ENCODE data around the gene NADK. TPM values are rescaled to one million over a fixed set of nuclear protein-coding genes. Genes with fewer than 3 reads are reported as not detected.
"Not testable (repeated sequence)": the region's sequence is repeated elsewhere in the genome, so short reads cannot be mapped to it uniquely, and the experiment has no call there.

The NADK gene
- total and polyA plus RNA-seq, 5 donors = 25.5 to 42.8 (median 34.2) TPM

- ATAC-seq; H3K4me1 ChIP-seq (ENCODE audit: control insufficient read depth, insufficient read depth, low read length); H3K27ac ChIP-seq (ENCODE audit: low read length); H3K4me3 ChIP-seq (ENCODE audit: low read length); intact Hi-C loops (cut with DNase I); H3K9me3 ChIP-seq (ENCODE audit: control insufficient read depth, low read length); H3K27me3 ChIP-seq (ENCODE audit: control insufficient read depth, insufficient read depth): not testable (repeated sequence)
- peak in 1 of 3 donors; percentile 22 for DNase-seq
- 92% methylated on average over 17 of the region's 17 CpGs for WGBS
Observed at GRCh38 chr1:1726088-1726487, 52.2 kb downstream of the NADK start.

- peak; percentile 98 for ATAC-seq
- intact Hi-C loops (cut with DNase I) = not testable (repeated sequence)
- WGBS = under 1% methylated on average over 59 of the region's 78 CpGs
Observed at GRCh38 chr1:1724035-1724864, 54.0 kb downstream of the NADK start, which contains the start of gene CDK11A. TSS of gene CDK11A (minus strand) at chr1:1724357. CDS start at chr1:1722818, 1,539 bp downstream.

GRCh38 chr1:1721201-1721600 is 57.1 kb downstream of the NADK start:
- ATAC-seq (no peak), DNase-seq (no peak)
- intact Hi-C loops (cut with DNase I) = no loop called here

More at GRCh38 chr1:1724035-1724864, 54.0 kb downstream of the NADK start, which contains the start of gene CDK11A:
- H3K4me1 ChIP-seq (ENCODE audit: control insufficient read depth, insufficient read depth, low read length); H3K27me3 ChIP-seq (ENCODE audit: control insufficient read depth, insufficient read depth); H3K9me3 ChIP-seq (ENCODE audit: control insufficient read depth, low read length): not testable (repeated sequence)
- Histone ChIP-seq H3K27ac (ENCODE audit: low read length) (peak within 1 kb of the TSS; percentile 75), H3K4me3 (ENCODE audit: low read length) (peak within 1 kb of the TSS; percentile 58)
- peak; percentile 98 to 99 (median 99) for DNase-seq

GRCh38 chr1:1715109-1715883 is 63.0 kb downstream of the NADK start:
- H3K9me3 ChIP-seq (ENCODE audit: control insufficient read depth, low read length); H3K4me3 ChIP-seq (ENCODE audit: low read length); intact Hi-C loops (cut with DNase I); H3K4me1 ChIP-seq (ENCODE audit: control insufficient read depth, insufficient read depth, low read length); H3K27me3 ChIP-seq (ENCODE audit: control insufficient read depth, insufficient read depth); DNase-seq; H3K27ac ChIP-seq (ENCODE audit: low read length): not testable (repeated sequence)
- ATAC-seq = peak in 1 of 2 donors; percentile 16
- 87% methylated on average over 14 of the region's 18 CpGs for WGBS

More at GRCh38 chr1:1721201-1721600, 57.1 kb downstream of the NADK start:
- 81% methylated on average over 7 of the region's 7 CpGs for WGBS
- H3K4me3 ChIP-seq (ENCODE audit: low read length) = no peak overlapping the region
- H3K4me1 ChIP-seq (ENCODE audit: control insufficient read depth, insufficient read depth, low read length) = no peaks in the 10 kb centered on the region
- no peaks in the 10 kb centered on the region for H3K27me3 ChIP-seq (ENCODE audit: control insufficient read depth, insufficient read depth)
- H3K27ac ChIP-seq (ENCODE audit: low read length) = no peak overlapping the region
- no peaks in the 10 kb centered on the region for H3K9me3 ChIP-seq (ENCODE audit: control insufficient read depth, low read length)

GRCh38 chr1:1707897-1708296 is 70.4 kb downstream of the NADK start:
- ATAC-seq = peak in 1 of 2 donors; percentile 11
- peak in 1 of 3 donors; percentile 23 for DNase-seq
- 95% methylated on average over 14 of the region's 20 CpGs for WGBS
- H3K4me3 ChIP-seq (ENCODE audit: low read length); H3K9me3 ChIP-seq (ENCODE audit: control insufficient read depth, low read length); H3K27ac ChIP-seq (ENCODE audit: low read length); intact Hi-C loops (cut with DNase I); H3K4me1 ChIP-seq (ENCODE audit: control insufficient read depth, insufficient read depth, low read length); H3K27me3 ChIP-seq (ENCODE audit: control insufficient read depth, insufficient read depth): not testable (repeated sequence)

- H3K27ac ChIP-seq (ENCODE audit: low read length); H3K4me3 ChIP-seq (ENCODE audit: low read length); intact Hi-C loops (cut with DNase I); H3K4me1 ChIP-seq (ENCODE audit: control insufficient read depth, insufficient read depth, low read length); H3K27me3 ChIP-seq (ENCODE audit: control insufficient read depth, insufficient read depth); ATAC-seq; H3K9me3 ChIP-seq (ENCODE audit: control insufficient read depth, low read length): not testable (repeated sequence)
- WGBS = 96% methylated on average over 13 of the region's 23 CpGs
- peak in 1 of 3 donors; percentile 34 for DNase-seq
Observed at GRCh38 chr1:1707241-1707640, 71.0 kb downstream of the NADK start.

- intact Hi-C loops (cut with DNase I); H3K27me3 ChIP-seq (ENCODE audit: control insufficient read depth, insufficient read depth); ATAC-seq; H3K9me3 ChIP-seq (ENCODE audit: control insufficient read depth, low read length); H3K27ac ChIP-seq (ENCODE audit: low read length); H3K4me1 ChIP-seq (ENCODE audit: control insufficient read depth, insufficient read depth, low read length); H3K4me3 ChIP-seq (ENCODE audit: low read length): not testable (repeated sequence)
- DNase-seq = peak in 1 of 3 donors; percentile 4
- 96% methylated on average over 5 of the region's 10 CpGs for WGBS
Observed at GRCh38 chr1:1705623-1706022, 72.6 kb downstream of the NADK start.

GRCh38 chr1:1704284-1704957 is 73.8 kb downstream of the NADK start:
- H3K27me3 ChIP-seq (ENCODE audit: control insufficient read depth, insufficient read depth); ATAC-seq; H3K4me1 ChIP-seq (ENCODE audit: control insufficient read depth, insufficient read depth, low read length); H3K27ac ChIP-seq (ENCODE audit: low read length); H3K4me3 ChIP-seq (ENCODE audit: low read length); intact Hi-C loops (cut with DNase I); H3K9me3 ChIP-seq (ENCODE audit: control insufficient read depth, low read length): not testable (repeated sequence)
- 94% methylated on average over 27 of the region's 27 CpGs for WGBS
- DNase-seq = peak in 1 of 3 donors; percentile 53

- no peaks in the 10 kb centered on the region for H3K27me3 ChIP-seq (ENCODE audit: control insufficient read depth, insufficient read depth)
- no peak overlapping the region for H3K4me3 ChIP-seq (ENCODE audit: low read length)
- no peaks in the 10 kb centered on the region for H3K9me3 ChIP-seq (ENCODE audit: control insufficient read depth, low read length)
- DNase-seq = peak in 1 of 3 donors; percentile 46
- H3K27ac ChIP-seq (ENCODE audit: low read length) = no peak overlapping the region
- H3K4me1 ChIP-seq (ENCODE audit: control insufficient read depth, insufficient read depth, low read length) = no peaks in the 10 kb centered on the region
- intact Hi-C loops (cut with DNase I) = no loop called here
- no peak for ATAC-seq
- 95% methylated on average over 22 of the region's 22 CpGs for WGBS
Observed at GRCh38 chr1:1703796-1704195, 74.5 kb downstream of the NADK start.

GRCh38 chr1:1702506-1702905 is 75.8 kb downstream of the NADK start:
- WGBS = 86% methylated on average over 7 of the region's 18 CpGs
- H3K4me1 ChIP-seq (ENCODE audit: control insufficient read depth, insufficient read depth, low read length); H3K27ac ChIP-seq (ENCODE audit: low read length); intact Hi-C loops (cut with DNase I); H3K9me3 ChIP-seq (ENCODE audit: control insufficient read depth, low read length); H3K27me3 ChIP-seq (ENCODE audit: control insufficient read depth, insufficient read depth); ATAC-seq; DNase-seq; H3K4me3 ChIP-seq (ENCODE audit: low read length): not testable (repeated sequence)

Measured in right cardiac atrium (tissue), 5 donors.